NCI-H82 treated with DMSO at 0.1 percent for 48 hours (cell line): Measurements from ENCODE around the gene G2E3.
"Not testable (repeated sequence)": the region's sequence is repeated elsewhere in the genome, so short reads cannot be mapped to it uniquely, and the experiment has no call there.

ENCODE experiments used
- DNase-seq: peaks from one replicate; lab custom pipeline; 2025; ENCODE audit not compliant: unreplicated experiment; lab: John Stamatoyannopoulos, UW

G2E3 gene

DNA sequence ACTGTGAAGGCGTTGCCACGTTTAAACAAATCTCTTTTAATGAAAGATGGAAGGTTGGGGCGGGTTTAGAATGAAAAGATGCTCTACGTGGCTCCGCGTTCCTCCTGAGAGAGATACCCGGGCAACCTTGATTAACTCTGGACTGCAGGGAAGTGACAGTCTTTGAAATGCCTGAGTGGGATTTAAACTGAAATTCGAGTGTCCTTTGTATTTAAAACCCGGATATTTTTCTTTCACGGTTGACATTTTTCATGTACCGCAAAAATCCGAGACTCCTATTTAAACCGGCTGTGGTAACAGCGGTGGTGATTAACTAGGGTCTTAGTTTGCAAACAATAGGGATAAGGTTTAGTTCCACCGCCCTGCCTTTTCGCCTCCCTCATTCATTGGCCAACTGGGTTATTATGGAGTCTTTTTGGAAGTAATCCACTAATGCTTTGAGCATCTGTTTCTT lies 707 bp downstream of the G2E3 start:
- peak; percentile 68 for DNase-seq

GRCh38 chr14:30560581-30560980 lies 1.6 kb downstream of the G2E3 start:
- no peak for DNase-seq

GRCh38 chr14:30564235-30564867 lies 5.4 kb downstream of the G2E3 start:
- DNase-seq = no peak

GRCh38 chr14:30564868-30565248 lies 5.9 kb downstream of the G2E3 start:
- DNase-seq = no peak

GRCh38 chr14:30569216-30569902 lies 10.4 kb downstream of the G2E3 start:
- peak; percentile 85 for DNase-seq

DNA sequence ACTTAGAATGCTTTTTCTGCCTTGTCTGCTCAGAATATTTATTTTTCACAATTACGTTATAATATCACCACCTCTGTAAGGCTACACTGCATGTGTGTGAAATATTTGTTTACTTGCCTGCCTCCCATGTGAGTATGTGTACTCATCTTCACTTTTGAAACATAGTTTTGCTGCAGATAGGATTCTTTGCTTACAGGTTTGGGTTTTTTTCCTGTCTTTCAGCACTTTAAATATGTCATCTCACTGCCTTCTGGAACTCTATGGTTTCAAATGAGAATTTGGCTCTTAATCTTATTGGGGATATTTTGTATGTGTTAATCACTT lies 10.9 kb downstream of the G2E3 start:
- DNase-seq = no peak

DNA sequence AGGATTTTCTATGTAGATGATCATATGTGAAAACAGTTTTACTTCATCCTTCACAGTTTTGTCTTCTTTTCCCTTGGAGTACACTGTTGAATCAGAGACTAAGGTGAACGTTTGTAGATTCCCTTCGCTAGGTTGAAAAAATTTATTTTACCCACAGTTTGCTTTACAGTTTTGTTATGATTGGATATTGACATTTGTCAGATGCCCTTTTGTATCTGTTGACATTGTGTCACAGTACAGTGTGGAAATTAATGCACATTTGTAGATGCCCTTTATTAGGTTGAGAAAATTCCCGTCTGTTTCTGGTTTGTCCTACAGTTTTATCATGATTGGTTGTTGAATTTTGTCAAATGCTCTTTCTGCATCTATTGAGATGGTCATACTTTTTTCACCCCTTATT lies 13.3 kb downstream of the G2E3 start:
- no peak for DNase-seq

DNA sequence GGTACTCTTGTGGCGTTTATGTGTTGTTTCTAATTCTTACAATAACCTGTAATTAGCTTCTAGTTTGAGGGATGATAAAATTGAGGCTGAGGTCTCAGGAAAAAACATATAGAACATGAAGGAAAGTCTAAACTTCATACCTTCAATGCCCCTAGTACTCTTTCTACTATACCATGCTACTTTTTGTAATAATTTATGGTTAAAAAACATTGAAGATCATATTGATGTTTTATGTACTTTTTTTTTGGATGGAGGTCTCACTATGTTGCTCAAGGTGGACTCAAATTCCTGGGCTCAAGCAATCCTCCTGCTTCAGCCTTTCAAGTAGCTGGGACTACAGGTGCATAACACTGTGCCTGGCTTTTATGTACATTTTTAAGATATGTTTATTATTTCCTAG lies 13.8 kb downstream of the G2E3 start:
- no peak for DNase-seq

- no peak for DNase-seq
These were observed 14.4 kb downstream of the G2E3 start for GRCh38 chr14:30573226-30573814.

GRCh38 chr14:30573966-30574365 lies 15.0 kb downstream of the G2E3 start:
- DNase-seq = no peak

DNA sequence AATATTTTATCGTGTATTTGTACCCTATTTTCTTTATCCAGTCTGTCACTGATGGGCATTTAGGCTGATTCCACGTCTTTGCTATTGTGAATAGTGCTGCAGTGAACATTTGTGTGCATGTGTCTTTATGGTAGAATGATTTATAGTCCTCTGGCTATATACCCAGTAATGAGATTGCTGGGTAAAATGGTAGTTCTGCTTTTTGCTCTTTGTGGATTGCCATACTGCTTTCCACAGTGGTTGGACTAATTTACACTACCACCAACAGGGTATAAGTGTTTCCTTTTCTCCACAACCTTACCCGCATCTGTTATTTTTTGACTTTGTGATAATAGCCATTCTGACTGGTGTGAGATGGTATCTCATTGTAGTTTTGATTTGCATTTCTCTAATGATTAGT lies 15.8 kb downstream of the G2E3 start:
- not testable (repeated sequence) for DNase-seq

- not testable (repeated sequence) for DNase-seq
These were observed 17.4 kb downstream of the G2E3 start for GRCh38 chr14:30576333-30576732.

GRCh38 chr14:30580616-30581282 lies 21.8 kb downstream of the G2E3 start:
- DNase-seq = no peak

DNA sequence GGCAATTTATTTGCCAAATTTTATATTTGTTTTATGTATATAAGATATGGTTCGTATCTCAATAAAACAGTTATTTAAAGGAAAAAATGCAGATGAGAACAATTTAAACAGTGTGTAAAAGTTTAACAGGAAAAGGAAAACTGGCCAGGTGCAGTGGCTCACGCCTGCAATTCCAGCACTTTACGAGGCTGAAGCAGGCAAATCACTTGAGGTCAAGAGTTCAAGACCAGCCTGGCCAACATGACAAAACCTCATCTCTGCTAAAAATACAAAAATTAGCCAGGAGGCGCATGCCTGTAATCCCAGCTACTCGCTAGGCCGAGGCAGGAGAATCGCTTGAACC lies 22.3 kb downstream of the G2E3 start:
- no peak for DNase-seq

DNA sequence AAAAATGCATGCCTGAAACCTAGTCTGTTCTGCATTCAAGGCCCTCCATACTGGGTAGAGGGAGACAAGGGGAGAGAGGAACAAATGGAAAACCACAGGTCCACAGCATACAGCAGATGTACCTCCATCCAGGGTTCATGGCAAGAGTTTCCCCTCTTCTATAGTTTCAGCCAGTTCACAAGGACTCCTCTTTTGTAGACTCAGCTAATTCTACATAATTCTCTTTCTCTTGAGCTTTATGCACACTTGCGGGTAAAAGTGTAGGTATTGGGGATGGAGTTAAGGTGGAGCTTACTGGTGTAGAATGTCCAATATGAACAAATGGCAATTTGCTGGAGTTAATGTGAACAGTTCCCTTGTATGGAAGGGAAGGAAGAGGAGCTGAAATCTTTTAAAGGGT lies 23.4 kb downstream of the G2E3 start:
- DNase-seq = no peak

- no peak for DNase-seq
These were observed 25.2 kb downstream of the G2E3 start for GRCh38 chr14:30584058-30584630.

DNA sequence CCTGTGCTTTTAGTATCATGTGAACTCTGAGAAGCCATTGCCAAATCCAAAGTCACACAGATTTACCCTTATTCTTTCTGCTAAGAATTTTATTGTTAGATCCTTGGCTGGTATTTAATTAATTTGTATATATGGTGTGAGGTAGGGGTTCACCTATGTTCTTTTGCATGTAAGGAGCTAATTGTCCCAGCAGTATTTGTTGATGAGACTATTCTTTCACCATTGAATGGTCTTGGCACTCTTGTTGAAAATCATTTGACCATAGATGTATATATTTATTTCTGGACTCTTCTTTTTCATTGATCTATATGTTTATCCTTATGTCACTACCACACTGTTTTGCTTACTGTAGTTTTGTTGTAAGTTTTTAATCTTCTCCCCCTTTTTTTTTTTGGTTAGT lies 26.2 kb downstream of the G2E3 start:
- no peak for DNase-seq

GRCh38 chr14:30587141-30587540 lies 28.2 kb downstream of the G2E3 start:
- DNase-seq = no peak

GRCh38 chr14:30588873-30589272 lies 29.9 kb downstream of the G2E3 start:
- no peak for DNase-seq

- DNase-seq = no peak
These were observed 38.0 kb downstream of the G2E3 start for GRCh38 chr14:30596935-30597334.

DNA sequence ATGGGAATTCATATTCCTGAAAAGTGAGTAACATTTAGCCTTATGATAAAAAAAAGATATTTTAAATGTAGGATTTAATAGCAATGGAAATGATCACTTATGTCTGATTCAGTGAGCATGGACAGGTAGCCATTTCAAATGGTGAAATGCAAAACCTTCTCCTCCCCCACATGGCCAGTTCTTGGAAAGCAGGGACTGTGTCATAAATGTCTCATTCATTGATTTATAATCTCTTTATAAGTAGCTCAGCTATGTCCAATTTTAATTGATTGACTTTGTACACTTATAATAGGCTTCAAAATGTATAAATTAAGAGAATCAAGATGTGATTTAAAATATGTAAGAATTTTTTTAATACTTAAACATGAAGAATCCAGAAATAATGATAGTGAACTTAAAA lies 38.5 kb downstream of the G2E3 start:
- no peak for DNase-seq
